Lung (tissue), 12 donors: ENCODE measurements around the gene CMAS. TPM values are rescaled to one million over a fixed set of nuclear protein-coding genes. Genes with fewer than 3 reads are reported as not detected.
"Not testable (repeated sequence)": the region's sequence is repeated elsewhere in the genome, so short reads cannot be mapped to it uniquely, and the experiment has no call there.

Experiments
- ATAC-seq: fragments of 200-7000 bp; cut with Tn5 transposase; one replicate; pipeline ENCODE4 v1.9.1; 2020; ENCODE audit warnings: moderate number of reproducible peaks; ENCODE audit not compliant: insufficient read depth, low FRiP score
- DNase-seq, 3 donors: peaks; one replicate each; pipeline ENCODE4 v3.0.0-alpha.2; 2013 to 2017
- H3K27ac ChIP-seq, 2 donors: one replicate each; pipeline ENCODE4 v1.5.1; 2013; ENCODE audit warnings: mild to moderate bottlenecking in 2 of 2, moderate library complexity in 2 of 2, control low read depth in 1 of 2, inconsistent platforms in 1 of 2, low read depth in 1 of 2, low read length in 1 of 2
- H3K27me3 ChIP-seq, 3 donors: one replicate each; pipeline ENCODE4 v1.5.1; 2013; ENCODE audit warnings: low read length in 2 of 3; ENCODE audit not compliant: control insufficient read depth in 3 of 3, insufficient read depth in 3 of 3
- H3K36me3 ChIP-seq, 4 donors: one replicate each; pipeline ENCODE4 v1.5.1; 2013; ENCODE audit warnings: low read length in 4 of 4, mild to moderate bottlenecking in 1 of 4, moderate library complexity in 1 of 4; ENCODE audit not compliant: control insufficient read depth in 4 of 4, insufficient read depth in 4 of 4
- H3K4me1 ChIP-seq, 5 donors: one replicate each; pipeline ENCODE4 v1.5.1; 2013; ENCODE audit warnings: low read length in 5 of 5, mild to moderate bottlenecking in 2 of 5, moderate library complexity in 1 of 5; ENCODE audit not compliant: control insufficient read depth in 5 of 5, insufficient read depth in 5 of 5
- H3K4me3 ChIP-seq: one replicate; pipeline ENCODE4 v1.5.1; 2013; ENCODE audit warnings: mild to moderate bottlenecking, control low read depth, moderate library complexity
- H3K9ac ChIP-seq, 2 donors: one replicate each; pipeline ENCODE4 v1.5.1; 2013; ENCODE audit warnings: low read length in 2 of 2, control low read depth in 1 of 2; ENCODE audit not compliant: insufficient read depth in 1 of 2
- H3K9me3 ChIP-seq, 4 donors: one replicate each; pipeline ENCODE4 v1.5.1; 2013; ENCODE audit warnings: low read length in 3 of 4, mild to moderate bottlenecking in 1 of 4, moderate library complexity in 1 of 4; ENCODE audit not compliant: control insufficient read depth in 4 of 4, insufficient read depth in 3 of 4
- whole genome bisulfite sequencing, 2 donors: extraction: QIAGEN DNeasy Blood & Tissue Kit; methylation state at CpG; one replicate each; pipeline ENCODE4 v1.1.7; 2013; 5-methylcytosine and 5-hydroxymethylcytosine counted together
- polyA plus RNA-seq, 2 donors: library from polyadenylated mRNA; stranded (reverse); fragments of 200-250 nt; gene quantifications; one replicate each; pipeline ENCODE4 v1.2.1, GENCODE V29; 2013
- total RNA-seq, 2 donors: library from RNA; depleted of rRNA in 1 of 2; stranded (reverse); fragments of >200 nt in 1 of 2; gene quantifications; one replicate each; pipeline ENCODE4 v1.2.1, GENCODE V29; 2014 to 2021
- TF ChIP-seq, protein P1 (sequence below): IDR thresholded peaks from 2 replicates; pipeline ENCODE4 v1.5.1; 2012; ENCODE audit warnings: mild to moderate bottlenecking; ENCODE audit errors: control extremely low read depth, extremely low read depth
- donor health status: control.
- donor health status: control.
- donor health status: Bipolar disorder and iron deficiency.
- donor health status: healthy.
- donor health status: DM: yes; HTN: yes; CAD: no.

The CMAS gene
- total and polyA plus RNA-seq, 4 donors, result 22.4 to 37.4 (median 27.6) TPM

DNA sequence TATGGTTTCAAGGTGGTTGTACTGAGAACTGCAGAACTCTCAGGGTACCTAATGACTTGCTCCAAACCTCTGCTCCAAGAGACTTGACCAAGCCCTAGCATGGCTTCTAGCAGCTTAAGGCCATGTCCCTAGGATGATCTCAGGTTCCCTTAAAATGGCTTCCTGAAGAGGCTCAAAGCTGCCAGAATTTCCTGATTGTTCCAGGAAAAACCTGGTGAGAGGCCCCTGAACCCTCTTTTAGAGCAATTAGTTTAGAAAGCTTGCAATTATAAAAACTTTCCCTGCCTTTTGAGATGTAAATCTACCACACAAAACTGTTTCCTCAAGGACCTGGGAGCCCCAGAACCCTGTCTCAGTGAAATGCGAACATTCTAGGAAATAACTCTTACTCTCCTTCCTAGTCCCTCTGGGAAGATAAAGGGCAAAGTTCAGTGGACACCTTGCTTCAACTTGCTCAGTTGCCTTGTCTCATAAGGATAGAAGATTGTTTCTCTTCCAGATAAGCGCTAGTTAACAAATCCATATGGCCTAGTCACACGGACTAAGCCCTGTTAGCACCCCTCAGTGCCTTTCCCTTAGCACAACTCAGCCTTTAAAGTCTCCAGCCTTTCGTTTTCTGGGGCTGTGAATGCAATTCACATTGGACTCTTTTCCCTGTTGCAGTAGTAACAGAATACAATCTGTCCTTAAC is 2.5 kb downstream of the CMAS start:
- DNase-seq (no peak), ATAC-seq (no peak)
- H3K4me3 ChIP-seq, result no peak overlapping the region
- peaks cover 0 to 2% (median 0%) of the 10 kb centered on the region in 4 donors for H3K36me3 ChIP-seq
- WGBS, 2 donors, result 85 to 86% methylated on average over 4 of the region's 4 CpGs
- H3K27me3 ChIP-seq, result no peaks in the 10 kb centered on the region
- no peak overlapping the region for H3K27ac ChIP-seq
- H3K4me1 ChIP-seq, result peaks cover 0 to 19% (median 7%) of the 10 kb centered on the region in 5 donors
- H3K9ac ChIP-seq, result no peak overlapping the region
- no peaks in the 10 kb centered on the region for H3K9me3 ChIP-seq
- TF ChIP-seq, protein P1, sequence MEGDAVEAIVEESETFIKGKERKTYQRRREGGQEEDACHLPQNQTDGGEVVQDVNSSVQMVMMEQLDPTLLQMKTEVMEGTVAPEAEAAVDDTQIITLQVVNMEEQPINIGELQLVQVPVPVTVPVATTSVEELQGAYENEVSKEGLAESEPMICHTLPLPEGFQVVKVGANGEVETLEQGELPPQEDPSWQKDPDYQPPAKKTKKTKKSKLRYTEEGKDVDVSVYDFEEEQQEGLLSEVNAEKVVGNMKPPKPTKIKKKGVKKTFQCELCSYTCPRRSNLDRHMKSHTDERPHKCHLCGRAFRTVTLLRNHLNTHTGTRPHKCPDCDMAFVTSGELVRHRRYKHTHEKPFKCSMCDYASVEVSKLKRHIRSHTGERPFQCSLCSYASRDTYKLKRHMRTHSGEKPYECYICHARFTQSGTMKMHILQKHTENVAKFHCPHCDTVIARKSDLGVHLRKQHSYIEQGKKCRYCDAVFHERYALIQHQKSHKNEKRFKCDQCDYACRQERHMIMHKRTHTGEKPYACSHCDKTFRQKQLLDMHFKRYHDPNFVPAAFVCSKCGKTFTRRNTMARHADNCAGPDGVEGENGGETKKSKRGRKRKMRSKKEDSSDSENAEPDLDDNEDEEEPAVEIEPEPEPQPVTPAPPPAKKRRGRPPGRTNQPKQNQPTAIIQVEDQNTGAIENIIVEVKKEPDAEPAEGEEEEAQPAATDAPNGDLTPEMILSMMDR, result no peak

- 92 to 95% methylated on average over 4 of the region's 4 CpGs for WGBS, 2 donors
- no peak overlapping the region for H3K9ac ChIP-seq
Observed at GRCh38 chr12:22050078-22050477, 4.1 kb downstream of the CMAS start.

DNA sequence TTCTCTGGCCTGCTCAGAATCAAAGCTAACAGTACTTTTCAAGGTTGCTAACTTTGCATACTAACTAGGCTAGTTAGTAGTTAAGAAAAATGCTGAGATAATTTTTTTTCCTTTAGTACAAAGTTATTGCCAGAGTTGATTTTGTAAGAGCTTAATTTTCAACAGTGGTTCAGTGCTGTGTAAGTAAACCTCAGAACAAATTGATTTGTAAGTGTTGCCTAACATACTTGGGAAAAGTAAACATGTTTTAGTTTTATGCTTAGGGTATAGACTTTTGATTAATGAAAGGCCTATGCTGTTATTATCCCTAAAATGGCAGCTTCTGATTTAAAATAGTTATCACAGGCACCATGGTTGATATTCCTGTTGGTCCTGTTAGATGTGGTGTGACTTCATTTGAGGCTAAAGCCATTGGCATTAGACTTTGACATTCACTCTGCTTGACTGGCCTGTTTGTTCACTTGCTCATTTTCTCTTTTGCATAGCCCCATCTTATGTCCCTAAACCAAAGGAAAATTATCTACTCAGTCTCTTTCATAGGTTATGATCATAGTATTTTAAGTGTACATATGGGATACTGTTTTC is 5.2 kb downstream of the CMAS start:
- no peaks in the 10 kb centered on the region for H3K9me3 ChIP-seq
- H3K27me3 ChIP-seq, result no peaks in the 10 kb centered on the region
- ATAC-seq (no peak), DNase-seq (no peak)
- peaks cover 0 to 9% (median 4%) of the 10 kb centered on the region in 4 donors for H3K36me3 ChIP-seq
- H3K9ac ChIP-seq, result no peak overlapping the region
- H3K4me3 ChIP-seq, result no peak overlapping the region
- H3K4me1 ChIP-seq, result peaks cover 0 to 19% (median 7%) of the 10 kb centered on the region in 5 donors
- H3K27ac ChIP-seq, result no peak overlapping the region
- TF ChIP-seq, protein P1, result no peak

More at GRCh38 chr12:22050078-22050477, 4.1 kb downstream of the CMAS start:
- Histone ChIP-seq H3K4me3 (no peak overlapping the region), H3K27me3 (no peaks in the 10 kb centered on the region), H3K9me3 (no peaks in the 10 kb centered on the region), H3K27ac (no peak overlapping the region), H3K4me1 (peaks cover 0 to 19% (median 7%) of the 10 kb centered on the region in 5 donors), H3K36me3 (peaks cover 0 to 2% (median 1%) of the 10 kb centered on the region in 4 donors)
- DNase-seq (no peak), ATAC-seq (no peak)
- TF ChIP-seq, protein P1, result no peak

DNA sequence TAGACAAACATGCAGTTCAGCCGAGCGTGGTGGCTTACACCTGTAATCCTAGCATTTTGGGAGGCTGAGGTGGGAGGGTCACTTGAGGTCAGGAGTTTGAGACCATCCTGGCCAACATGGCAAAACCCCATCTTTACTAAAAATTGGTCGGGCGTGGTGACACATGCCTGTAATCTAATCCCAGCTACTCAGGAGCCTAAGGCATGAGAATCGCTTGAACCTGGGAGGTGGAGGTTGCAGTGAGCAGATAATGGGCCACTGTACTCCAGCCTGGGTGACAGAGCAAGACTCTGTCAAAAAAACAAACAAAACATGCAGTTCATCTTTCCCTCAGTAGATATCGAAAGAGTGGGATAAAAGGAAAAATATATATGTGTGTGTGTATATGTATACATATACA is 7.0 kb downstream of the CMAS start:
- not testable (repeated sequence) for H3K27me3 ChIP-seq, H3K27ac ChIP-seq, DNase-seq, ATAC-seq, H3K4me3 ChIP-seq, H3K9me3 ChIP-seq, H3K9ac ChIP-seq
- Histone ChIP-seq H3K36me3 (peaks cover 2 to 15% (median 7%) of the 10 kb centered on the region in 4 donors), H3K4me1 (peaks cover 0 to 11% (median 4%) of the 10 kb centered on the region in 5 donors)
- 90 to 98% methylated on average over 6 of the region's 6 CpGs for WGBS, 2 donors
